C4-2B (cell line): ENCODE measurements around the gene SPPL2B.

Source experiments
- H3K27ac ChIP-seq: fragments of 450-650 bp; 2 replicates; pipeline ENCODE4 v1.5.1; 2017
- ZFX ChIP-seq: fragments of 450-650 bp; IDR thresholded peaks from 2 replicates; pipeline ENCODE4 v1.6.1; 2017
- TF ChIP-seq, protein P1 (sequence below): fragments of 450-650 bp; conservative IDR thresholded peaks from 2 replicates; pipeline ENCODE4 v1.5.1; 2017; ENCODE audit warnings: mild to moderate bottlenecking

Gene SPPL2B

DNA sequence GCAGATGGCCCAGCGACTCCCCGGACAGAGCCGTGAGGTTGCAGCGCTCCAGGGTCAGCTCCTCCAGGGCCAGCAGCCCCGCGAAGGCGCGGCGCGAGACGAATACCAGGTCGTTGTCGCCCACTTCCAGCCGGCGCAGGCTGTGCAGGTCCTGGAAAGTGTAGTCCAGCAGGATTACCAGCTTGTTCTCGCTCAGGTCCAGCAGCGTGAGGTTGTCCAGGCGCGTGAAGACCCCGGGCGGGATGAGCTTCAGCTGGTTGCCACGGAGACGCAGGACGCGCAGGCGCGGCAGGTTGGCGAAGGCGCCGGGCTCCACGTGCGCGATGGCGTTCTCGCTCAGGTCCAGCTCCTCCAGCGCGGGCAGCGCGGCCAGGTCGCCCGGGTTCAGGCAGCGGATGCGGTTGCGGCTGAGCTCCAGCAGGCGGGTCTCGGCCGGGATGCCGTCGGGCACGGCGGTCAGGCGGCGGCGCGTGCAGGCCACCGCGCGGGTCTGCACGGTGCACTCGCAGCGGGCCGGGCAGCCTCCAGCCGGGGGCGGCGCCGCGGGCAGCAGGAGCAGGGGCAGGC lies 37.2 kb upstream of the SPPL2B start:
- TF ChIP-seq ZFX: no peak
- TF ChIP-seq, protein P1, sequence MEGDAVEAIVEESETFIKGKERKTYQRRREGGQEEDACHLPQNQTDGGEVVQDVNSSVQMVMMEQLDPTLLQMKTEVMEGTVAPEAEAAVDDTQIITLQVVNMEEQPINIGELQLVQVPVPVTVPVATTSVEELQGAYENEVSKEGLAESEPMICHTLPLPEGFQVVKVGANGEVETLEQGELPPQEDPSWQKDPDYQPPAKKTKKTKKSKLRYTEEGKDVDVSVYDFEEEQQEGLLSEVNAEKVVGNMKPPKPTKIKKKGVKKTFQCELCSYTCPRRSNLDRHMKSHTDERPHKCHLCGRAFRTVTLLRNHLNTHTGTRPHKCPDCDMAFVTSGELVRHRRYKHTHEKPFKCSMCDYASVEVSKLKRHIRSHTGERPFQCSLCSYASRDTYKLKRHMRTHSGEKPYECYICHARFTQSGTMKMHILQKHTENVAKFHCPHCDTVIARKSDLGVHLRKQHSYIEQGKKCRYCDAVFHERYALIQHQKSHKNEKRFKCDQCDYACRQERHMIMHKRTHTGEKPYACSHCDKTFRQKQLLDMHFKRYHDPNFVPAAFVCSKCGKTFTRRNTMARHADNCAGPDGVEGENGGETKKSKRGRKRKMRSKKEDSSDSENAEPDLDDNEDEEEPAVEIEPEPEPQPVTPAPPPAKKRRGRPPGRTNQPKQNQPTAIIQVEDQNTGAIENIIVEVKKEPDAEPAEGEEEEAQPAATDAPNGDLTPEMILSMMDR: no peak
- H3K27ac ChIP-seq: no peak overlapping the region

- no peak overlapping the region for H3K27ac ChIP-seq
These were observed 33.7 kb upstream of the SPPL2B start for GRCh38 chr19:2294687-2295335.

DNA sequence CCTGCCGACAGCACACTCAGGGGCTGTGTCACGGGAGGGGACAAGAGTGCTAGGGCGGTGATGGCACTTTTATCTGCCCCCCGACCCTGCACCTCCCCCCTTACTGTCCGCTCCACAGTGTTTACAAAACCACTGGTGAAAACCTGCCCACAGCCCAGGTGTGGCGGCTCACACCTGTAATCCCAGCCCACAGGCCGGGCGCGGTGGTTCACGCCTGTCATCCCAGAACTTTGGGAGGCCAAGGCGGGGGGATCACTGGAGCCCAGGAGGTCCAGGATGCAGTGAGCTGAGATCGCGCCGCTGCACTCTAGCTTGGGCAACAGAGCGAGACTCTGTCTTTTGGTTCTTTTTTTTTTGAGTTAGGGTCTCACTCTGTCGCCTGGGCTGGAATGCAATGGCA lies 32.3 kb upstream of the SPPL2B start:
- TF ChIP-seq, protein P1: no peak
- TF ChIP-seq ZFX: no peak
- H3K27ac ChIP-seq: no peak overlapping the region

More at GRCh38 chr19:2294687-2295335, 33.7 kb upstream of the SPPL2B start:
- TF ChIP-seq ZFX: no peak
- TF ChIP-seq, protein P1: no peak

DNA sequence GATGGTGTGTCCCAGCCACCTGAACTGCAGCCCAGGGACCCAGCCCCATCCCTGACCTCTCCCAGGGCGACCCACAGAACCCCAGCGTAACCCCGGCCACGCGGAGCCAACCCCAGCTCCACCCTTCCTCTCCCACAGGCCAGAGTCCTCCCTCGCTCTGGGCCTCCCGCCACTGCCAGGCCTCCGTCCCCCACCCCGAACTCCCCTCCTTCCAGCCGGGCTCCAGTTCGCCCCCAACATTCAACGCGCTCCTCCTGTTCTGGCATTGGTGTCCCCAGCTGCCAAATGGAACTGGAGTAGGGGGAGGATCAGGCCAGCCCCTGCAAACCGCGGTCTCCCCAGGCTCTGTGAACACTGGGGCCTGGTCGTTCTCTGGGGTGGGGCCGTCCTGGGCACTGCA lies 28.0 kb upstream of the SPPL2B start:
- H3K27ac ChIP-seq: no peak overlapping the region
- TF ChIP-seq, protein P1: no peak
- no peak for TF ChIP-seq ZFX

DNA sequence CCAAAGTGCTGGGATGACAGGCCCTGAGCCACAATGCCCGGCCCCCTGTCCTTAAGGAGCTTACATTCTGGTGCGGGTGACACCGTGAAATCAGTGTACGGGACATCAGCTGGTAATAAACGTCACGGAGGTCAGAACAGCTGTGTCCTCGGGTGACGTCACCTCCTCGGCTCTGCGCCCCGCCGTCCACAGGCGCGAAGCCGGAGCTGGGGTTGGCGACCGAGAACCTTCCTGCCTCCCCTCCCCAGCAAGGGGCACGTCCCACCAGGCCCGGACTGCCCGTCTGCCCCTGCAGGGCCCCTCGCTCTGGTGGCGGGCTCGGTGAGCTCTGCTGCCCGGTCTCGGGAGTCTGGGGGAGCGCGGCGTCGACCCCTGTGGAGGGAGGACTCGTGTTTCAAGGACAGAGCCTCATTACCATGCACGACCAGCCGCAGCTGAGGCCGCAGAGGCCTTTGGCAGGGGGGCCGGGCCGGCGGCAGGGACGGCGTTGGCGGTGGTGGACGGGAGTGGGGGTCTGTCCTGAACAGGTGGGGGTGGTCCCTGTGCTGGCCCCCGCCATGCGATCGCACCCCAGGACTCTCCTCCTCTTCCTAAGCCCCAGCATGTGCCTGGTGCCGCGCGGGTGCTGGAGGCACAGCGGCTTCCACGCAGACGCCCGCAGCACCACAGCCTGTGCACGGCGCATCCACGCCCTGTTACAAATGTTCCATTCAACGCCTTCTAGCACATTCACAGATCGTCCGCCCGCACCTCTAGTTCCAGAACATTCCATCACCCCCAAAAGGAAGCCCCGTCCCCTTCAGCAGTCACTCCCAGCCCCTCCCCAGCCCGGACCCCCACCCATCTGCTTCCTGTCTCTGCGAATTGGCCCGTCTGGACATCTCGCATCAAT lies 25.9 kb upstream of the SPPL2B start:
- TF ChIP-seq ZFX: no peak
- TF ChIP-seq, protein P1: no peak
- no peak overlapping the region for H3K27ac ChIP-seq

DNA sequence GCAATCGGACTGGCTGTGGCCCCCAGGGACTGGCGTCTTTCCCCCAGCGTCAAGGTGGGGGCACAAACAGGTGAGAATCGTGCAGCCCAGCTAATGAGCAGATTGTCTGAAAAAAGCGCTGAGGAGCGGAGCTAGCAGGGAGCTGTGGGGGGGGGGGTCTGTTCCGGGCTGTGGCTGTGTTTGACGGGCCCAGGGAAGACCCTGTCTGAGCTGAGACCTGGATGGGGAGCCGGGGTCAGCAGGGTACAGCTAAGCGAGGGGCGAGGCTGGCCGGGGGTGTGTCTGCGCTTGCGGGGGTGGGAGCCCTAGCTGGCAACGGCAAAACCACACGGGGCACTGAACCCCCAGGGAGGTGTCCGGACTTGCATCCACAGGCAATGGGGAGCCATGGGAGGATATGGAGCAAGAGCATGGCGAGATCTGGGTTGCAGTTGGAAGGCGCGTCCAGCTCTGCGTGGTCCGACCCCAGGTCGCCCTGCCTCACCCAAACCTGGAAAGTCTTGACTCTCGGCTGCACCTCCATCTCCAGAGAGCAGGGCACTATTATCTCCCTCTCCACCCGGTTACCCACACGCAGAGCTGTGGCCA lies 25.2 kb upstream of the SPPL2B start:
- H3K27ac ChIP-seq: no peak overlapping the region
- TF ChIP-seq ZFX: no peak
- TF ChIP-seq, protein P1: no peak
